IMR-90 (cell line): Measurements from ENCODE around the gene GRAMD1B.

Experiments
- CHD1 ChIP-seq: IDR thresholded peaks from 2 replicates; pipeline ENCODE4 v1.6.1; 2012; ENCODE audit warnings: low read depth, low read length, improper control_type of control experiment
- FOS ChIP-seq: fragments of 150-350 bp; IDR thresholded peaks from 2 replicates; pipeline ENCODE4 v1.6.1; 2016; ENCODE audit warnings: low read depth, low read length
- MAFK ChIP-seq: IDR thresholded peaks from 2 replicates; pipeline ENCODE4 v1.6.1; 2012; ENCODE audit warnings: low read depth, low read length, improper control_type of control experiment
- TF ChIP-seq, protein P1 (sequence below): conservative IDR thresholded peaks from 2 replicates; pipeline ENCODE4 v1.5.1; 2012; ENCODE audit warnings: mild to moderate bottlenecking, low read depth, low read length, improper control_type of control experiment
- TF ChIP-seq, protein P2 (sequence below): fragments of 150-350 bp; IDR thresholded peaks from 2 replicates; pipeline ENCODE4 v1.6.1; 2016; ENCODE audit warnings: low read depth, mild to moderate bottlenecking, low read length, moderate library complexity, borderline replicate concordance

DNA sequence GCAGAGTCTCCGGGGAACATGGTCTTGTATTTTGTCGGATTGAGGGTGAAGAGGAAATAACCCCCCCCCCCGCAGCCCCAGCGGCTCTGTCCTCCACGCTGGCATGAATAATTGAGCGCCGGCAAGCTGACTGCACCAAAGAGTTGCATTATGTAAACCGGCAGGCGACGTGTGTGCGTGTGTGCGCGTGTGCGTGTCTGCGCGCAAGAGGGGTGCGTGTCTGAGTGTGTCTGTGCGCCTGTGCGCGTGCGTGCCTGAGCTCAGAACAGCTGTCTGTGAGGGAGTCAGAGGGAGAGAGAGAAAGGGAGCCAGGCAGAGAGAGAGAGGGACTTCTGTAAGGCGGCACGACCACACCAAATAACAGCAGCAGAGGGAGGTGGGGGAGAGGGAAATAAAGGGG, 129.9 kb downstream of the GRAMD1B start:
- TF ChIP-seq, protein P1, sequence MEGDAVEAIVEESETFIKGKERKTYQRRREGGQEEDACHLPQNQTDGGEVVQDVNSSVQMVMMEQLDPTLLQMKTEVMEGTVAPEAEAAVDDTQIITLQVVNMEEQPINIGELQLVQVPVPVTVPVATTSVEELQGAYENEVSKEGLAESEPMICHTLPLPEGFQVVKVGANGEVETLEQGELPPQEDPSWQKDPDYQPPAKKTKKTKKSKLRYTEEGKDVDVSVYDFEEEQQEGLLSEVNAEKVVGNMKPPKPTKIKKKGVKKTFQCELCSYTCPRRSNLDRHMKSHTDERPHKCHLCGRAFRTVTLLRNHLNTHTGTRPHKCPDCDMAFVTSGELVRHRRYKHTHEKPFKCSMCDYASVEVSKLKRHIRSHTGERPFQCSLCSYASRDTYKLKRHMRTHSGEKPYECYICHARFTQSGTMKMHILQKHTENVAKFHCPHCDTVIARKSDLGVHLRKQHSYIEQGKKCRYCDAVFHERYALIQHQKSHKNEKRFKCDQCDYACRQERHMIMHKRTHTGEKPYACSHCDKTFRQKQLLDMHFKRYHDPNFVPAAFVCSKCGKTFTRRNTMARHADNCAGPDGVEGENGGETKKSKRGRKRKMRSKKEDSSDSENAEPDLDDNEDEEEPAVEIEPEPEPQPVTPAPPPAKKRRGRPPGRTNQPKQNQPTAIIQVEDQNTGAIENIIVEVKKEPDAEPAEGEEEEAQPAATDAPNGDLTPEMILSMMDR: no peak
- TF ChIP-seq, protein P2, sequence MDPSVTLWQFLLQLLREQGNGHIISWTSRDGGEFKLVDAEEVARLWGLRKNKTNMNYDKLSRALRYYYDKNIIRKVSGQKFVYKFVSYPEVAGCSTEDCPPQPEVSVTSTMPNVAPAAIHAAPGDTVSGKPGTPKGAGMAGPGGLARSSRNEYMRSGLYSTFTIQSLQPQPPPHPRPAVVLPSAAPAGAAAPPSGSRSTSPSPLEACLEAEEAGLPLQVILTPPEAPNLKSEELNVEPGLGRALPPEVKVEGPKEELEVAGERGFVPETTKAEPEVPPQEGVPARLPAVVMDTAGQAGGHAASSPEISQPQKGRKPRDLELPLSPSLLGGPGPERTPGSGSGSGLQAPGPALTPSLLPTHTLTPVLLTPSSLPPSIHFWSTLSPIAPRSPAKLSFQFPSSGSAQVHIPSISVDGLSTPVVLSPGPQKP: no peak
- TF ChIP-seq CHD1 (no peak), MAFK (no peak), FOS (0 out of 2 replicates have a peak, but pooled peaks have one; percentile 22)
